PFSK-1 (cell line): ENCODE data around the gene INPP4B.

Source experiments
- POLR2AphosphoS5 ChIP-seq: IDR thresholded peaks from 2 replicates; pipeline ENCODE4 v1.6.1; 2012; ENCODE audit warnings: low read depth, mild to moderate bottlenecking, control low read depth, low read length, moderate library complexity
- REST ChIP-seq, 2 experiments: IDR thresholded peaks; 2 replicates each; pipeline versions ENCODE4 v1.6.1 to v1.8.0; 2011 to 2012; ENCODE audit warnings: low read depth in 2 of 2, low read length in 2 of 2, control low read depth in 1 of 2, inconsistent platforms in 1 of 2, mild to moderate bottlenecking in 1 of 2, moderate library complexity in 1 of 2; ENCODE audit not compliant: insufficient read depth in 1 of 2
- SIN3A ChIP-seq: IDR thresholded peaks from 2 replicates; pipeline ENCODE4 v1.6.1; 2012; ENCODE audit warnings: mild to moderate bottlenecking, low read length, moderate library complexity, borderline replicate concordance; ENCODE audit not compliant: insufficient read depth
- TAF1 ChIP-seq: IDR thresholded peaks from 2 replicates; pipeline ENCODE4 v1.6.1; 2012; ENCODE audit warnings: low read length, control low read depth, borderline replicate concordance; ENCODE audit not compliant: insufficient read depth

GRCh38 chr4:142386856-142387255 is 459.2 kb downstream of the INPP4B start:
- TF ChIP-seq POLR2AphosphoS5 (no peak), REST (IDR thresholded peaks at IDR 0.05; ENCODE audit: insufficient read depth in 1 of 2, low read depth in 2 of 2, low read length in 2 of 2) (no peak), TAF1 (no peak), SIN3A (no peak)
